GM12801 (cell line): ENCODE results near the gene NPC1.

Experiments used
- CTCF ChIP-seq: IDR thresholded peaks from one replicate; pipeline ENCODE4 v1.5.1; 2011; ENCODE audit warnings: control low read depth; ENCODE audit not compliant: insufficient read length; ENCODE audit errors: extremely low read depth

Gene NPC1

GRCh38 chr18:23580677-23581367, 5.5 kb downstream of the NPC1 start:
- TF ChIP-seq CTCF = no peak

- no peak for TF ChIP-seq CTCF
These were observed 7.2 kb downstream of the NPC1 start for GRCh38 chr18:23578891-23579653.

GRCh38 chr18:23578067-23578701, 8.1 kb downstream of the NPC1 start:
- TF ChIP-seq CTCF = no peak

- TF ChIP-seq CTCF = no peak
These were observed 11.0 kb downstream of the NPC1 start for GRCh38 chr18:23575309-23575651.

- TF ChIP-seq CTCF = no peak
These were observed 11.5 kb downstream of the NPC1 start for GRCh38 chr18:23574611-23575308.

- TF ChIP-seq CTCF = no peak
These were observed 12.5 kb downstream of the NPC1 start for GRCh38 chr18:23573626-23574431.
